GM10266 (cell line): Measurements from ENCODE around the gene PITPNC1.

ENCODE experiments used
- DNase-seq: peaks from one replicate; pipeline ENCODE4 v3.0.0; 2012; ENCODE audit errors: extremely low spot score
- TF ChIP-seq, protein P1 (sequence below): IDR thresholded peaks from 2 replicates; pipeline ENCODE4 v1.5.1; 2012; ENCODE audit warnings: mild to moderate bottlenecking, low read depth; ENCODE audit not compliant: control insufficient read depth, insufficient read depth; ENCODE audit errors: missing control alignments

PITPNC1 gene

DNA sequence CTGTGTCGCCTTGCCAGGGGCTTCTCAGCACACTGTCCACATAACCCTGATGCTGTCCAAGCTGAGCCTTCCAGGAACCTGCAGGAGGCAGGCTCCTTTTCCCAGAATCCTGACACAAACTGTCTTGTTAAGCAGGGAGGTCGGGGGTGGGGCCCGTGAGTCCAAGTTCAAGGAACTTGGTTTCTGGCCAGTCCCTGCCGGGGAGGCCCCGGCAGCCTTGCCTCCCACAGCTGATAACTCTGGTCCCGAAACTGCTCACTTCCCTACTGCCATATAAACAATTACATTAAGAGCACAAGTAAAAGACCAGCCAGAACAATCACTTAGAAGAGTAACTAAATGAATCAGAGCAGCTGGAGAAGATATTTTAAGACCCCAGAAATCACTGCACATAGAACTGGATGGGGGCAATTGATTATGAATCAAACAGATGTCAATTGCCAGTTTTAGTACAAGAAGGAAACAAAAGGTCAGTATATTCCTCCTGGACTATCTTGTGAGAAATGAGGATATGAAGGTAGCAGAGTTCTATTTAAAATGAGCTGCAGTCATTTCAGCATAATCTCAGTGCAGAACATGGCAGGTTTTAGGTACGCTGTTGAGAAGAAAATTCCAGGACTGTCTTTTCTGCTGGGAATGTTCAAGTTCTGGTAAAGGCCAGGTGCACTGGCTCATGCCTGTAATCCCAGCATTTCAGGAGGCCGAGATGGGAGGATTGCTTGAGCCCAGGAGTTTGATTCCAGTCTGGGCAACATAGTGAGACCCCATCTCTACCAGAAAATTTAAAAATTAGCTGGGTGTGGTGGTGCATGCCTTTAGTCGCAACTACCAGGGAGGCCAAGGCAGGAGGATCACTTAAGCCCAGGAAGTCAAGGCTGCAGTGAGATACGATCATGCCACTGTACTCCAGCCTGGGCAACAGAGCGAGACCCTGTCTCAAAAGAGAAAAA lies 169.8 kb downstream of the PITPNC1 start:
- TF ChIP-seq, protein P1, sequence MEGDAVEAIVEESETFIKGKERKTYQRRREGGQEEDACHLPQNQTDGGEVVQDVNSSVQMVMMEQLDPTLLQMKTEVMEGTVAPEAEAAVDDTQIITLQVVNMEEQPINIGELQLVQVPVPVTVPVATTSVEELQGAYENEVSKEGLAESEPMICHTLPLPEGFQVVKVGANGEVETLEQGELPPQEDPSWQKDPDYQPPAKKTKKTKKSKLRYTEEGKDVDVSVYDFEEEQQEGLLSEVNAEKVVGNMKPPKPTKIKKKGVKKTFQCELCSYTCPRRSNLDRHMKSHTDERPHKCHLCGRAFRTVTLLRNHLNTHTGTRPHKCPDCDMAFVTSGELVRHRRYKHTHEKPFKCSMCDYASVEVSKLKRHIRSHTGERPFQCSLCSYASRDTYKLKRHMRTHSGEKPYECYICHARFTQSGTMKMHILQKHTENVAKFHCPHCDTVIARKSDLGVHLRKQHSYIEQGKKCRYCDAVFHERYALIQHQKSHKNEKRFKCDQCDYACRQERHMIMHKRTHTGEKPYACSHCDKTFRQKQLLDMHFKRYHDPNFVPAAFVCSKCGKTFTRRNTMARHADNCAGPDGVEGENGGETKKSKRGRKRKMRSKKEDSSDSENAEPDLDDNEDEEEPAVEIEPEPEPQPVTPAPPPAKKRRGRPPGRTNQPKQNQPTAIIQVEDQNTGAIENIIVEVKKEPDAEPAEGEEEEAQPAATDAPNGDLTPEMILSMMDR: no peak
- peak; percentile 74 for DNase-seq

DNA sequence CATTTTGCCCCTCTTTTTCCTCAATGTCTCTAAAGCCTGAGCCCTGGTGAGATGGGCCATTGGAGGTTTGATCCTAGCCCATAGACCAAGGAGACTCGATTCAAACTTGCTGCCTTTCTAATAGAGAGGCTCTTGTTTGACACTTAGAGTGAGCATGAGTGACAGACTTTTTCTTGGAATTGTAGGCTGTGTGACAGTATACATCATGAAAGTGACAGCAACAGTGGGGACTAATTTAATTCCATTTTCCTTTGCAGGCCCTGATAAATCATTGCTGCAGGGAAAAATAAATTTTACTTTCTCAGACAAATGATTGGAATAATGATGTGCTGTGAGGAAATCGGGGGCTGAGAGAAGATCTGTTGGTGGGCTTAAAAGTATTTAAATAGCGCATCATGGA lies 171.6 kb downstream of the PITPNC1 start:
- no peak for DNase-seq
- TF ChIP-seq, protein P1: no peak

DNA sequence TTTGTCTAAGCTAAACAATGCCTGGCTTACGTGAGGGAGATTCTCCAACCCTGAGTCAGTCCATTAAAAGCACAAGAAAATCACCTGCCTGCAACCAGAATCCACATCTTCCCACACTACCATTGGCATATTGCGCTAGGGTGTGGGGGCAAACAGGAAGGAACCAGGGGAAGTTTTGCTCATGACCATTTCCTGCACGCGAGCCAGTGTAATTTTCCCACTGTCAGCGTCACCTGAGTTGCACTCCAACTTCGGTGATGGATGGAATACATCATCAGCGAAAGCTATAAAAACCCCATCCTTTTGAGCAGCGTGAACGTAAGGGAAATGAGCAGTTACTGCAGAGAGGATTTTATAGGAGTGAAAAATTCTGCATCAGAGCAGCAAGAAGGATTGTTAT lies 172.7 kb downstream of the PITPNC1 start:
- TF ChIP-seq, protein P1: no peak

DNA sequence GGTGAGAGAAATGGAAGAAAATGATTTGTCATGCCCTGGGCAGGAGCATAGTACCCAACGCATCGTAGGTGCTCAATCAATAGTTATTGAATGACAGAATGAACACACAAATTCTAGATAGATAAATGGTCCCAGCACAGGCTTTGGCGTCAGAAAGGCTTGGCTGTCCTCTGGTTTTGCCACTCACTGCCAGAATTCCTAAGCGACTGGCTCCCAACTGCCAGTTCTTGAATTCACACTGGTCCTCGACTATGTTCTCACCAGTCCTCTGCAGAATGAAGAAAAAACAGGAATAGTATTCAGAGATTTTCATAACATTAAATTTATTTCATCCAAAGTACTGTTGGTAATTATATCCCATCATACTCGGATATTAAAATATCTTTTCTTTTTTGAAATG lies 177.6 kb downstream of the PITPNC1 start:
- TF ChIP-seq, protein P1: no peak

More for the DNA sequence above, 172.7 kb downstream of the PITPNC1 start:
- no peak for DNase-seq

DNA sequence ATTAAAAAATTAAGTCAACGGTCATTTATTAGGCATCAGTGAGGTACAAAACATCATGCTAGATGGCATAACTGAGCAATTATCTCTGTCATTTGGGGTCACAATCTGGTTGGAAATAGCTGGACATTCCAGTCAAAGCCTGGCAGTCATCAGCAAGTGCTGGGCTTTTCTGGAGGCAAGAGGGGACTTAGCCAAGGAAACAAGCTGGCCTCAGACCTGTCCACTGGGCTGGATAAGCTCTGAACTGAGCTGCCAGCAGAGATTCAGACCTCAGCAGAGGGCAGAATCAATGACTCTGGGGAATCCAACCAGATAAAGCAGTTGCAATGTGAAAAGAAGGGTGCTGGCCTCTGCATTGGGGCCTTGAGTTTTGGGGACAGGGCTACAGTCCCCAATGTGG lies 178.8 kb downstream of the PITPNC1 start:
- TF ChIP-seq, protein P1: no peak
- no peak for DNase-seq

More for the DNA sequence above, 177.6 kb downstream of the PITPNC1 start:
- no peak for DNase-seq

DNA sequence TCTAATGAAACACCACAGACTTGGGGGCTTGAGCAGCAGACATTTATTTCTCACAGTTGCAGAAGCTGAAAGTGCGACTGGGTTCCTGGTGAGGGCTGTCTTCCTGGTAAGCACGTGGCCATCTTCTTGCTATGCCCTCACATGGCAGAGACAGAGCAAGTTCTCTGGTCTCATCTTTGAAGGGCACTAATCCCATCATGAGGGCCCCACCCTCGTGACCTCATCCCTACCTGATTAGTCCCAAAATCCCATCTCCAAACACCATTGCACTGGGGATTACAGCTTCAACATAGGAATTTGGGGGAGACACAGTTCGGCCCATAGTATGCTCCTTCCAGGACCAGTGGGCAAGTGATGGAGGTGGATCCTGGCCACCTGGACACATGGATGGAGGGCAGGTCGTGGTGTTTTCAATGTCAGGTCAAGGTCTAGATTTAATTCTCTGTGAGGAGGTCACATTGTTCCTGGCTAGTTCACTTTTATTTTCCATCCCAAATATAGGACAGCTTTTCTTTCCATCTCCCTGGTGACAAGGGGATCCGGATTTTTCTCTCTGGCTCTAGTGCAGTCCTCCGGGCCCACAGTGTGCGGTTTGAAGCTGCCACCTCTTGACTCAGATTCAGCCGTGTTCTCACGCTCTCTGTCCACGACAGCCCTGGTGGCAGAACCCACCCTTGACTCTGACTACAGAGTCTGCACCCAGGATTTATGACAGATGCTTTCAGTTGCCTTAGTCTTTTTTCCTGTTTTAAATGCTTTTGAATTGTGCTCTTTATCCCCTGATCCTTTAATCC lies 180.2 kb downstream of the PITPNC1 start:
- no peak for DNase-seq
- TF ChIP-seq, protein P1: no peak
